Measurements from ENCODE around the gene PMEPA1.

Gene PMEPA1

DNA sequence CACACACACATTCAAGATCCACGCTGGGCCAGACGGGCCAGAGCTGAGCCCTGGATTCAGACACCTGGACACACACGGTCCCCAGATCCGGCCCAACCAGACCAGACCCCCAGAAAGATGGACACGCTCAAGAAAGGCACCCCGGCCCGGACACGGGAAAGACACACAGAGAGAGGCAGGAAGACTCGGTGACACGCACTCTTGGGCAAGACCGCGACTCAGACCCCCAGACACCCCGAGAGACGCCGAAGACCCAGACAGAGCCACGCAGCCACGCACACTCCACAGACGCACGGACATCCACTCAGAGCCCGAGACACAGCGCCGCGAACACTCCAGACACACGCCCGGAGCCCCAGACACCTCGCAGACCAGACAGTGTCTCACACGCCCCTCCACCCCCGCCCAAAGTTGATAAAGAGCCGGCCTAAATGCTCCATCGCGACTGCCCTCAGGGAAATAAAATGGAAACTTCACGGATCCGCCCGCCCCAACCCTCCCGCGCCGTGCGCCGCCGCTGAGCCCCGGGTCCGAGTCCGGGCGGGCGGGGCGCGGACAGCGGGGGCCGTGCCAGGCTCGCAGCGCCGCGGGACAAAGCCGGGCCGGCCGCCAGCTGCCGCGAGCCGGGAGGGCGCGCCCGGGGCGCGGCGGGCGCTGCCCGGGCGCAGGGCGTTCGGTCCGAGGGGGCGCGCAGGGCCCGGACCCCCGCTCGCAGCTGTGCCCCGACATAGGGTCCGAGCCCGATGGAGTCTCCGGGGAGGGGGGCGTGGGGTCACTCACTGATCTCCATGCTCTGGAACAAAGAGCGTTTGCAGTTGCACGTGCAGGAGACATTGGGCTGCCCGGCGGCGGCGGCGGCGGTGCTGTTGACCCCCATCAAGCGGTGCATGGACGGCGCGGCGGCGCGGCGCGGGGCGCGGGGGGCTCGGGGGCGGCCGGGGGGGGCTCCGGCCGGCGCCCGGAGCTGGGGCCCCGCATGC is 831 bp downstream of the PMEPA1 start:
- no peak for DNase-seq

DNA sequence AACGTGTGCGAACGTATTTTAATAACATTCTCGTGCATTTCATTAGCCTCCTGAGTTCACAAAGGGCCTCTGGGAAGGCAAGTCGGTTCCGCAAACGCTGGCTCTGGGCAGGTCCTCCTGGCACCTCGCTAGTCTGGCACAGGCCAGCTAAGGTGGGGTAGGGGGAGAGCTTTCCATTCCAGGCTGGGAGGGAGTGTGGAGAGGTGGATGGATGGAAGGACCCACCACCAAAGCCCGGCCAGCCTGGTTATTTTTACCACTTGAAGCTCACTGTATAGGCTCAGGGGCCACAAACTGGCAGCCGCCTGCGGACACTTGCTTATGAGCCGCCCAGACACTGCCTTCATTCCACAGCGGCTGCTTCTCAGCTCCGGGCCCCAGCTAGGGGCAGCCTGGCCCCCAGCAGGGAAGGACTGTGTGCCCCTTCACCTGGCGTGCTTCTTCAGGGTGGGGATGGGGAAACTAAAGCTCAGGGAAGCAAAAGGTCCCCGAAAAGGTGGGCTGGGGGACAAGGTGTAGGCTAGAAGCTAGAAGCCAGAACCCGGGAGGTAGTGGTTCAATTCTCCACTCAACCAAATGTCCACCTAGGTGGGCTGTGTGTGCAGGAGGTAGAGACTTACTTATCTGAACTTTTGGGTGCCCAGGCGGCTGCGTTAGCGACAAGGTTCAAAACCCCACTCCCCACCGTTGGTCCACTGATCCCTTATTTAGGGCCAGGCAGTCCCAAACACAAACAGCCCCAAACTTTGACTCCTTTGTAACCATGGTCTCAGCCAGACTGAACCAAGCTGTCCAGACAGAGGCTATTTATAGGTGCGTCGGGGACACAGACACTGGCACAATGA is 1.7 kb downstream of the PMEPA1 start:
- DNase-seq: no peak

DNA sequence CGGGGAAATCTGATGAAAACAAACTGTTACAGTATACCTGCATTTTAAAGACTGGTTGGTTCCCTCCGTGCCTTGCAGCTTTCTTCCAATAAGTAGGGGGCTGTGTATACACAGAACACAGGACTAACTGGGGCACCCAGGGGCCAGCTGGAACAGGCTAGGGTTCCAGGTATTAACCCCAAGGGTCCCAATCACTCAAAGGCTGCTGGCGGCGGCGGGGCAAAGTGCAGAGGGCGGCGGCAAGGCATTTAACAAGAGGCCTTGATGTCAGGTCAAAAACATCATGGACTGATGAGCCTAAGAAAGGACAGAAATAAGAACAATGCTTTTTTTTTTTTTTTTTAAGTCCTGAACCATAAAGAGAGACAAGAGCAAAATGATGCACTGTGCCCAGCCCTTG is 2.5 kb downstream of the PMEPA1 start:
- DNase-seq: no peak

DNA sequence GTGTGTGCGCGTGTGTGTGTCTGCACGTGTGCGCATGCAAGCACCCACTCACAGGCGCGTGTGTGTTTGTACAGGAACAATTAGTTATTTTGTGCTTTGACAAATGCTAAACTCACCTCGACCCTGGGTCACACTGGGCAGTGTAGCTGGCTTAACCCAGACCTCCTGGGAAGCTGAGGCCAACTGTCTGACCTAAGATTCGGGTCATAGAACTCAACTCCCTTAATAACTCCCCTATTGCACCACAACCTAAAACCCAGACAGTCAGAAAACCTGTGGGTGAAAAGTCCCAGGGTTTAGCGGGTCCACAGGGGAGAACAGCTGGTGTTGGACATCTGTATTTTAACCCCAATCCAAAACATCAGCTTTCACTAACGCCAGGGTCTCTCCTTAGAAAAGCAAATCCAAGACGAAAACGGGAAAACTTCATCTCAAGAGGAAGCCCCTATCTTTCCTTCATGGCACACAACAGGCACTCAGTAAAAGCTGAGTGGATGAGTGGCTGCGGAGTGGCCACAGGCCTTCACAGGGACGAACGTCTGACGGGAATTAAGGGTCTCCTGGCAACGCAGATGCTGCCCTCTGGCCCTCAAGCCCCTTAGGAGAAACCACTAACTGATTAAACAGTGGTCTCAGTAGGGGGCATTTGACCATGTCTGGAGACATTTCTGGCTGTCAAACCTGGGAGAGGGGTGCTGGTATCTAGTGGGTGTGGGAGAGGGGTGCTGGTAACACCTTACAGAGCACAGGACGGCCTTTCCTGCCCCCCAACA is 4.5 kb downstream of the PMEPA1 start:
- no peak for DNase-seq

DNA sequence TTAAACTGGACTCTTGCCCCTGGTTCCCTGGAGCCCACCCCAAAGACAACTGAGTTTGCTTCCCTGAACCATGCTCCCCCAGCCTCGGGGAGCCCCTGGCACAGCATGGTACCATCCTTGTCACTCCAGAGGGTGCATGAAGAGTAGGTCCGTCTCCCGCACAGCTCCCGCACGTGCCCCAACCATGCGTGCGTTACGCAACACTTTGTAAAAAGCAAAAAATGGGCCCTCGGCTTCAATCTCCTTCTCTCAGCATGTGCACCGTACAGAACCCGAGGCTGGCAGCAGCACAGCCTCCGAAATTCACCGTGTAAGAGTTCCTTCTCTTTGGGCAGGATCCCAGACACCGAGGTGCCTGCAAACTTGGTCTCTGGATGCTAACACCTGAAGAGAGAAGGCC is 5.6 kb downstream of the PMEPA1 start:
- no peak for DNase-seq

DNA sequence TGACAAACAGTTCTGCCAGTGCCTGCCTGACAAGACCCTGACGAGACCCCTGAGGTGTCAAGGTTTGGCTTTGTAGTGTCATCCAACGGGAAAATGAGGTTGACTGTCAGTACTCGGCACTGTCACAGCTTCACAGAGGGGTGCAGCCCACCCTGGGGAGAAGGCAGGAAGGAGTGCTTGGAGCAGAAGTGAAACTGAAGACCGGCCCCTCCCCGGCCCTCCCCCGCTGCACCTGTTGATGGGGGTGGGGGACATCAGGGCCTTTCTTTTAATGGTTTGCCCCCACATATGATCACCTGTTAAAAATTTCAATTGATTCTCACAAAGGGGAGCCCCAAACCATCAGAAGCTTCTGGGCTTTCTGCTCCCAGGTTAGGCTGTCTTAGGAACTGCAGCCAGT is 6.8 kb downstream of the PMEPA1 start:
- DNase-seq: no peak

DNA sequence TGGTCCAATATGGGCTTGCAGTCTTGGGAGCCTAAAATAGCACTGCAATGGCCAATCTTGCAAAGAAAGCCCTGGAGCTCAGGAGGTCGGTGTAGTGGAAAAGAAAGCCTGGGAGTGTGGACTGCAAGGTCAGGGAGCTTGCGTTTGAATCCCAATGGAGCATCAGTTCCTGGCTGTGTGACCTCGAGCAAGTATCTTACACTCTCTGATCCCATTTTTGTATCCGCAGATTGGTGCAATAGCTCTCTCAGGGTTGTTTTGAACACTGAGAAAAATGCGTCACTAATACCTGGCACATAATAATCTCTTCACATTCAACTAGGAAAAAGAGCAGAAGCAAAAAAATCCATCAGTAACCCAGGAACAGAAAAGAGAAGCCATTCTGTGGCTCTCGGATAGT is 7.3 kb downstream of the PMEPA1 start:
- no peak for DNase-seq

DNA sequence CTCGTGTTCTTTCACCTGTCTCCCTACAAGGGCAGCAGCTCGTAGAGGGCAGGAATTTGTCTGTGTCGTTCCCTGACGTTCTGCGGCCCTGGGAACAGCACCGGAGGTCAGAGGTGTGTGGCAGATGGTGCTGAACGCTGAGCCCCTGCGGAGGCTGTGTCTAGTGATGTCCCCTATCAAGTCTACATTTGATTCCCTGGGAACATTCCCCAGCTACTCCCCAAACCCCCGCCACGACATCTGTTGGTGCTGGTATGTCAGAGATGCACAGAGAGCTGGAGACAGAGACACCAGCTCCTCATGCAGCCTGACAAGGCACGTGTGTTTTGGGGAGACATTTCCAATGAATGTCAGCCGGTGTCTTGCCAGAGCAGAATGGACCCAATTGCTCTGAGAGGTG is 7.7 kb downstream of the PMEPA1 start:
- no peak for DNase-seq

DNA sequence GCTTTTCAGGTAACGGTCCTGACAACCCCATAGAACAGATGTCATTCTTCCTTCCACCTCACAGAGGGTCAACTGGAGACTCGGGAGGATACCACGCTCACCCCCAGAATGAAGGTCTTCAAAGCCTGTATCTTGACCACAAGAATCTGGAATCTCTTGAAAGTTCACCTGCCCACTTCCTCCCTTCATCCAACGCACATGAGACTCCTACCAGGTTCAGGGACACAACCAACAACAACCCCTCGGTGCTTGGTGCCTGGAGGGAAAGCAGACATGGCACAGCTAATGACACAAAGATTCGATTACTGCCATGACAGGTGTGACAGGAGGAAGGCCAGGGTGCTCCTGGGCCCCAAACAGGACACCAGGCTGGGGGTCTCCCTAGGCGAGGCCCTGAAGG is 8.2 kb downstream of the PMEPA1 start:
- DNase-seq: no peak

DNA sequence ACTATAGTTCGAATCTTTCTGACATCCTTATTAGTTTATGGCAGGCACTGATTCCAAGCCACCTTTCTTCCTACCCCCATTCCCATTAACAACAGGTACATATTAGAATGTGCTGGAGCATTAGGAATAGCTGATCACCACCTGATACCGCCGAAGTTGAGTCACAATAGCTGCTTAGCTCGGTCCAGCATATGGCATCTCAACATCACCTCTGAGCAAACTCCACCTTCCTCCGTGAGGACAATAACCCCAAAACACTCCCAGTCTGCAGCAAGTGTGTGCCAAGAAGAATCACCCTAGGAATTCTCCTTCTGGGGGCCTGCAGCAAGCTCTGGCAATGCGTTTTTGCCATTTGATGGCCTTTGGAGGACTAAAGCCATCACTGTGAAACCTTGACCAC is 8.7 kb downstream of the PMEPA1 start:
- no peak for DNase-seq

DNA sequence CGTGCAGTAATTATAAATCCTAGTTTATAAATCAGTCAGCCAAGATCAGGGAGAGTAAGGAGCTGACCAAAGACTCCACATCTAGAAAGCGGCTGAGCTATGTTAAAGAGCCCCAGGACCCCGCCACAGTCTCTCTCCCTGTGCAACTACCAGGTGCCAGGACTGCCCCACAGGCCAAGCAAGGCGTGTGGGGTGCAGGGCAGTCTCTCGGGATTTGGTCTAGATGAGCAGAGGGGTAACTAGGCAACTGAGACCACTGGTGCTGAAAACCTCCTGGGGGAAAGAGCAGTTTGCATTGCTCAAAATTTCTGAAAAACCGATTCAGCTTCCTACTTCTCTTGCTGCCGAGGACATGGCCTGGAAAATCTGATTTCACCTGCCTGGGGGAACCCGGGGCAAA is 10.4 kb downstream of the PMEPA1 start:
- DNase-seq: no peak

DNA sequence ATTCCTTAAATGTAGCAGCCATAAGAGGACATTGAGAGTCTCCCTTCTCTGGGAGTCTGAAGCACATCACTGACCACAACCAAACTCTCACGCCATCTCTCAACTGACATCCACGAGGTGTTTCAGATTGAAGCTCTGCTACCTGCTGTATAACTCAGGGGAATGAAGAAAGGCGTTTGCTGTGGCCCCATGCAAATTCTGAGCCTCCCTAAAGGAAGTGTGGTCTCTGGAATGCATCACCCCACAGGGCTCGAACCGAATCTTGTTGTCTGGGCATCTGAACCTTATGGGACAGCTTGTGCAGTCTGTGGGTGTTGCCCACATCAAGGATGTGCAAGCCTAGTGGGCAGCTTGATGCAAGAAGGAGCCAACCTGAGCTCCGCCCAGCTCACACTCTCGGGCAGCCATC is 10.9 kb downstream of the PMEPA1 start:
- DNase-seq: no peak

DNA sequence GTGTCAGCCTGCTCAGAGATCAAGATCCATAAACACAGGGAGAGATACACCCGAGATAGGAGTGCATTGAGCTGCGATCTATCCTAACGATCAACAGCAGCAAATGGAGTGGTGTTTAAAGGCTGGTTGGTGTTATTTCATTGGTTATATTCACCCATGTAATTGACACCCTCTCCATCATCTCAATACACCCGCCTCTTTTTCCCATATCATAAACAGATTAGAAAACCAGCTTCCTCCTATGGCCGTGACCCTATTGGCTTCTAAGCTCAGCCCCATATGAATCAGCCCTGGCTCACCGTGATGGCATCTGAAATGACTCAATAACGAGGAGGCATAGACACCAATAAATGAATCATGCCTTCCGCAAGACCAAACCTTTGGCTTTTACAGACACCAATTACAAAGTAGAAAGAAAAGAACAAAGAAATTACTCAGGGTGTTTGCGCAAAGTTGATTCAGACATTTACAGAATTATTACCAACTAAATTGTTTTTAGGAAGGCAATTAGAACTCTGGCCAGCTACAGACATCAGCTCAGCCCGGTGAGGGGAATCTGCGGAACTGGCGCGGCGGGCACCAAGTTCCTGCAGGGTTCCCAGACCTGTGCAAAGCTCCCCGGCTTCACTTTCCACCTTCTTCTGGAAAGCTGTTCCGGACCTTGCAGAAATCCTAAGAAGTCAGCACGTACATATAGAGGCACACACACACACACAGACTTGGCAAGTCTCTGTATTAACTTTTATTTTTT is 11.5 kb downstream of the PMEPA1 start:
- DNase-seq: no peak

DNA sequence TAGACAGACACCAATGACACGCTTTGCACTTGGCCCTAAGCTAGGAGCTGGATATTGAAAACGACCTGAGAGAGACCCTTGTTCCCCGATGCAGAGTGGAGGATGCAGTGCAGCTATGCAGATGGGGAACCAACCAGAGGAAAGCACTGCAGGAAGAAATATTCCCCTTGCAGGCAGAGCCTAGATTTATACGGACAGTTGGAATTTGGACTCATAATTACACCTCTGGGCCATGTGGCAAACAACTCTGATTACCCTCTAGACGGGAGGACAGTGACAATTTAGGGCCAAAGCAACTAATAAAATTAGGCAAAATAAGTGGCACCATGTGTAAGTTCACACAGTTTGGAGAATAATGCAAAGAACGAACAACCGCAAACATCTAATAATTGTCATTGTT is 12.3 kb downstream of the PMEPA1 start:
- DNase-seq: no peak

DNA sequence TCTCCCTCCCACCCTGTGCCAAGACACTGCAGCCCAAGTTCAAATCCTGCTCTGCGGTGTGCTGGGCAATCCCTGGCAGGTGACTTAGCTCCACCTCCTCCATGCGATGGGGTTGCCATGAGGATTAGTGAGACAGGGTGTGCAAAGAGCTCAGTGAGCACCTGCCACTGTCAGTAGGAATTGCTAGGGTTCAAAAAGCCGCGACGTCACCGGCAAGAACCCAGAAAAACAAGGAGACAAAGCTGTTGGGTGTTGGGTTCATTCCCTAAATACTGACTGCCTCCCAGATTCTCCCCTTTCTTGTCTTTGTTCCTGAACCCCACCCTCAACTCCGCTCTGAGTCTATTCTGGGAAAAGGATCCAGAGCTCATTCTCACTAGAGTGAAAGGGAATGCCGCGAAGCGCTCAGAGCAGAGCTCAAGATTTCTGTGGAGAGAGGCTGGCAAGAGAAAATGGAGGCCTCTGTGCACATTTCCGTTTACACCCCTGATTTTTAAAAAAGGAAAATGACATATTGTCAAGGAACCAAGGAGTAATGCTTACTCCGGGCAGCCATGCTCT is 13.3 kb downstream of the PMEPA1 start:
- DNase-seq: no peak

DNA sequence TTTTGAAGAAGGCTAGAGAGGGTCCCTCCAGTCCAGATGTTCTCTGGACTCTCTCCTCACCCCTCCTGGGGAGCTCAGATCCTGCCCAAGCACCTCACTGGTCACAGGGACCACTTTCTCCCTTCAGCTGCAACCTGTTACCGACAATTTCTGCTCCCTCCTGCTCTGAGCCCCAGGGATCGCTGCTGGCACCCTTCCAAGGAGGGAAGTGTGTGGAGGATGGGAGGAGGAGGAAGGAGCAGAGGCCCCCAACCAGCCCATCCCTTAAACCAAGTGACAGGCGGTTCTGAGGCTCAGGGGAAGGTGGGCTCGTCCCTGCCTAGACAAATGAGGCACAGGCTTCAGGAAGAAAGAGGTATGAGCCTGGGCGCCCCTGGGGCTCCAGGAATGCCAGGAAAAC is 13.9 kb downstream of the PMEPA1 start:
- no peak for DNase-seq

DNA sequence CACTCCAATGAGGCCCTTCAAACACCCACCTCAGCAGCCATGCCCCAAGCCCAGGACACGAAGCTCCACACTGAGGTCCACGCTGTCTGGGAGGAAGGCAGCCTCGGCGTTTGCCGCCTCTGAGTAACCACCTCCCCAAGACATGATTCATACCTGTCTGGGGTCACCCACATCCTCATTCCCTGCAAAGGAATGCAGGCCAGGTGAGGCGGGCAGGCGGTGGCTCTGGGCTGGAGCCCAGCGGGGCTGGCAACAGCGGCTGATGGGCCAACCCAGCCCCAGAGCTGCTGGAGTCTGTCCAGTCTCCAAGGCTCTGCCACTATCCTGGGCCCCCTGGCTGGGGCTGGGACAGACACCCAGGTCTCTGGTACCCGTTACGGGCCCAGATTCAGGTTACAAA is 14.8 kb downstream of the PMEPA1 start:
- no peak for DNase-seq

DNA sequence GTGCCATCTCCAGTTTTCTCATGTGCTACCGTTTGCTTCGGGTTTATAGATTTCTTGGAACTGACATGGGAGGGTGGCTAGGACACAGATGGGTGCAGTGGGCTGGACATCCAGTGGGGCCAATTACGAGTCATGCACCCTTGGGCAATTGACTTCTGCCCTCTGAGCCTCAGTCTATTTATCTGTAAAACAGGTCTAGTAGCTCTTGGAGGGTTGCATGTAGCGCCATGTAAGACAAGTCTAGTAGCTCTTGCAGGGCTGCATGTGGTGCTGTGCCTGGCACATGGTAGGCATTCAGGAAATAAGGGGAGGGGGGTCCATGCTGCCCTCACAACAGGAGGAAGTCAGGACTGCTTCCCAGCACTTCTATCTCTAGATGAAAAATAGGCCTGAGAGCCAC is 15.3 kb downstream of the PMEPA1 start:
- DNase-seq: no peak

DNA sequence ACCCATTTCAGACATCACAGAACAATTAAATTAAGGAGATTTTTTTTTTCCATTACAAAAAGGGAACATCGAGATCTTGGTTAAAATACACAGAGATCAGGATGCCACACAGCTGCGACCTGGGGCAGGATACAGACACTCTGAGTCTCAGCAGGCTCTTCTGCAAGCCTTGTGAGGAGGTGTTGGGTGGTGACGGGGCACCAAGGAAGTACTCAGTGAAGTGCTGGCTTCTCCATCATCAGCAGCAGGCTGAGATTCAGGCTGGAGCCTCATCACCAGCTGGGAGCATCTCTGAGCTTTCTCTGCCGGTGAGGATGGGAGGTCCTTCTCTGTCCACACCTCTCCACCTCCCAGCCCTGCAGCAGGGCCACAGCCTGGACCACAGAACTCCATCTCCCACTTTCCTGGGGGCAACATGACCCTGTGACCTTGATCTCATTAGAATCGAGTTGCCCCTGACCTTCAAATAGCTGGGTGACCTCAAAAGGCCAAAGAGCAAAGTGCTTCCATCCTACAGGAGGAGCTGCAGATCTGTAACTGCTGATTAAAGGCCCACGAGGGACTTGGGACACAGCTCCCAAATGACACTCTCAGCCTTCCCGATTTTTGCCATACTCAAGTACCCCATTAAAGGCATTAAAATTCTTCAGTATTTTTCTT is 16.0 kb downstream of the PMEPA1 start:
- no peak for DNase-seq

DNA sequence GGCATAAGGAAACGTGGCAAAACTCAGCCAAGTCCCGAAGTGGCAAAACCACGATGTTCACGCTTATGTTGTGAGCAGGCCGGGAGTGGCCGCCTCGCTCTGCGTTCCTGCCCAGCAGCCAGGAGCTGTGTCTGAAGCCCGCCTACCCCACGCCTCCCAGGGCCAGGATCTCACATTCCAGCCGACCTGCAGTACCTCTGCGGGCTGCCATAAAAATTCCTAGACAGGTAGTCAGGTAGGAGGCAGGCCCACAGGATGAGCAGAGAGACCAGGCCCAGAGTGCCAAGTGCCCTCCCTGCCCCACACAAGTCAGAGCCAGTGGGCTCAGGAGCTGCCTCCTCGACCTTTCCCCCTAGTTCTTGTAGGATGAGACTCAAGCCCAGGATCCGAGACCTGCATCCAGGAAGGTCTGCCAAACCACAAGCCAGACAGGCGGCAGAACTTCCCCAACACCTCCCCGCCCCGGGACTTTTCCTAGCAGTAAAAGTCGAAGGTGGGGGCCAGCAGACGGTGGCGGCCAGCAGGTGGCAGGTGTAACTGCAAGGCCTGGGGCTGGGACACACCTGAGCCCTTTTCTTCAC is 16.7 kb downstream of the PMEPA1 start:
- no peak for DNase-seq

DNA sequence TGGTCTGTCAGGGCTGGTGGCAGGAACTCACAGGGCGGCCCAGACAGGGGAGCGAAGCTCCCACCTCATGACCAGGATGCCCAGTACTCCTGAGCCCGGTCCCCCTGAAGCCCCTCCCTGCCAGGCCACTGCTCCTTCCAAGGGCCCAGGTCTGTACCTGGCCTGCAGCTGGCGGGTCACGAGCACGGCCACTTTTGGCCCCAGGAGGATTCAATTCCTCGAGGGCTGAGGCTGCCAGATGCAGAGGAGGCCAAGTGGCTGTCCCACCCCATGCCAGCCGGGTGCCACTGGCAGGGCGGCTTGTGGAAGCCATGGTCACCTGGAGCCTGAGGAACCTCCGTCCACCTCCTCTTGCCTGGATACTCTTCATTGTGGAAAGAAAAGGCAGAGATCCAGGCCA is 17.4 kb downstream of the PMEPA1 start:
- no peak for DNase-seq

Measured in NCI-H774 (cell line).